Pancreas (tissue), 10 donors: ENCODE measurements around the gene SERPIND1. TPM values are rescaled to one million over a fixed set of nuclear protein-coding genes. Genes with fewer than 3 reads are reported as not detected.

Experiments
- ATAC-seq, 4 donors: fragments of 200-7000 bp; cut with Tn5 transposase; one replicate each; pipeline versions ENCODE4 v1.8.0 to v1.9.1; 2020; ENCODE audit warnings: mild to moderate bottlenecking in 4 of 4, moderate library complexity in 4 of 4
- DNase-seq, 6 donors: peaks; one replicate each; pipeline ENCODE4 v3.0.0-alpha.2; 2020
- FAIRE-seq: peaks from 2 replicates; lab custom pipeline; 2012; peaks lifted over from hg19 to GRCh38; lab: Jason Lieb, UNC
- H3K27ac ChIP-seq, 4 donors: fragments of 200-600 bp; sonication (generic); 1 replicate in 3 of 4; 2 replicates in 1 of 4; pipeline versions ENCODE4 v1.5.0 to v1.8.0; 2020
- H3K27me3 ChIP-seq, 4 donors: fragments of 200-600 bp; one replicate each; pipeline ENCODE4 v1.8.0; 2021
- H3K36me3 ChIP-seq, 3 donors: fragments of 200-600 bp; sonication (generic) in 1 of 3; one replicate each; pipeline versions ENCODE4 v1.5.0 to v1.8.0; 2020 to 2021
- H3K4me1 ChIP-seq, 3 donors: fragments of 200-600 bp; one replicate each; pipeline ENCODE4 v1.8.0; 2021
- H3K4me3 ChIP-seq, 4 donors: fragments of 200-600 bp; sonication (generic) in 2 of 4; one replicate each; pipeline versions ENCODE4 v1.5.0 to v1.8.0; 2020 to 2021
- H3K9me3 ChIP-seq, 4 donors: fragments of 200-600 bp; one replicate each; pipeline ENCODE4 v1.8.0; 2021
- CTCF ChIP-seq, 4 donors: fragments of 200-600 bp; sonication (generic) in 3 of 4; IDR thresholded peaks; one replicate each; pipeline versions ENCODE4 v1.5.0 to v1.8.0; 2021; ENCODE audit warnings: antibody characterized with exemption in 4 of 4
- whole genome bisulfite sequencing, 2 donors: extraction: QIAGEN DNeasy Blood & Tissue Kit; methylation state at CpG; one replicate each; pipeline ENCODE4 v1.1.7; 2013; 5-methylcytosine and 5-hydroxymethylcytosine counted together
- intact Hi-C, 3 donors: fragments of 100-400 bp; cut with DNase I; formaldehyde crosslinking; loops; one replicate each; pipeline versions ENCODE4 v1.11.1 to v1.14.2; 2022
- polyA plus RNA-seq, 2 donors: library from polyadenylated mRNA; stranded (reverse); fragments of 200-250 nt; gene quantifications; one replicate each; pipeline ENCODE4 v1.2.3, GENCODE V29; 2013
- total RNA-seq, 6 donors: library from RNA; stranded (reverse); fragmentation: NEBNext Ultra II Directional in 4 of 6; extraction: Animal tissue kit (Norgen Biotek cat#: 25700) in 4 of 6; gene quantifications; one replicate each; pipeline versions ENCODE4 v1.2.1 to v1.2.4, GENCODE V29; 2021 to 2023
- donor health status: healthy with polysubstance abuse.
- donor health status: DM: no; HTN: no; CAD: no; lungs with moderate emphysema.
- donor health status: DM: no; HTN: no; CAD: no.
- donor health status: control.
- donor health status: control.
- donor health status: Bipolar disorder and iron deficiency.
- donor health status: DM: yes; HTN: yes; CAD: no.
- donor health status: DM: no; HTN: no; CAD: no.
- donor health status: DM: no; HTN: no; CAD: no.
- donor health status: DM: yes; HTN: yes; CAD: no.

The SERPIND1 gene
- total and polyA plus RNA-seq, 8 donors, result 0.09 to 0.35 (median 0.21) TPM; not detected in 1

DNA sequence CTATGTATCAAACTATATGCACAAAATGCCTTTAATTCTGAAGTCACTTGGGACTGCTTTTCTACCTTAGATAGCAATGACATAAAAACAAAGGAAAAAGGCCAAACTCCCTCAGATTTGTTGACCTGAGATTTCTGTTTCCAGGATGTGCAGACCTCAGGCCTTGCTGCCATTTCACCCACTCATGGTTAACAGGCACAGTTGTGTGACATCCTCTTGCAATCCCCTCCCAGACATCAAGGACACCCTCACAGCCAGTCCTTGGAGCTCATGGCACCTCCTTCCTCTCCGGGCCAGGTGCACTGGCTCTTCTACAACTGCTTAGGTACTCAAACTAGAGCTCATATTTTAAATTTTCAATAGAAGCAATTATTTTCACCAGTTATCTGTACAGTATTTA is 37.3 kb downstream of the SERPIND1 start:
- H3K27me3 ChIP-seq, result no peaks in the 10 kb centered on the region
- TF ChIP-seq CTCF (IDR thresholded peaks at IDR 0.05), result no peak
- intact Hi-C loops, result no loop called here
- no peak overlapping the region for H3K4me3 ChIP-seq
- no peaks in the 10 kb centered on the region for H3K9me3 ChIP-seq
- ATAC-seq, result no peak
- peaks cover 0 to 28% (median 6%) of the 10 kb centered on the region in 3 donors for H3K36me3 ChIP-seq
- H3K4me1 ChIP-seq, result no peaks in the 10 kb centered on the region
- WGBS, 2 donors, result 75 to 89% methylated on average over 1 of the region's 1 CpG
- H3K27ac ChIP-seq, result no peak overlapping the region
- FAIRE-seq, result no peak
- peak in 1 of 6 donors; percentile 13 for DNase-seq

GRCh38 chr22:20811971-20812660 is 38.2 kb downstream of the SERPIND1 start:
- peaks cover 0 to 23% (median 6%) of the 10 kb centered on the region in 3 donors for H3K36me3 ChIP-seq
- WGBS, 2 donors, result 99% methylated on average over 3 to 5 of the region's 5 CpGs

DNA sequence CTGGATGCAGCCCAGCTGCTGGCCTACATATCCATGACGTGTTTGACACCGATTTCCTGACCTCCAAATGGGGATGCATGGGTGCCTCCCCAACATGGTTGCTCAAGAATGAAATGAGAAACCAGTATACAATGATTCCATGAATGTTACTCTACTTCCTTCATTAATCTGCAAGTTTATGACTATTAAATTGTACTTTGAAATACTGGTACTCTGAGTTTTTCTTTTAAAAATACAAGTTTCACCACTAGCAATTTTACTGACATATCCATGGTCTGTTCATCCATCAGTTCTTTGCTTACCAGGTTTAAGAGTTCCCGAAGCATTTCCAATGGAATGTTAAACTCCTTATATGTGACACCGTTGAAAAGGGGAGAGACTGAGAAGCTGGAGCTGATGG is 39.1 kb downstream of the SERPIND1 start:
- no peaks in the 10 kb centered on the region for H3K9me3 ChIP-seq
- no peaks in the 10 kb centered on the region for H3K4me1 ChIP-seq
- 93 to 94% methylated on average over 4 of the region's 4 CpGs for WGBS, 2 donors
- DNase-seq, result no peak
- H3K4me3 ChIP-seq, result no peak overlapping the region
- no peak for TF ChIP-seq CTCF (IDR thresholded peaks at IDR 0.05)
- H3K36me3 ChIP-seq, result peaks cover 0 to 22% (median 6%) of the 10 kb centered on the region in 3 donors
- no peak for ATAC-seq
- H3K27ac ChIP-seq, result no peak overlapping the region
- FAIRE-seq, result no peak
- intact Hi-C loops, result no loop called here
- H3K27me3 ChIP-seq, result no peaks in the 10 kb centered on the region

More at GRCh38 chr22:20811971-20812660, 38.2 kb downstream of the SERPIND1 start:
- no peak for TF ChIP-seq CTCF (IDR thresholded peaks at IDR 0.05)
- no peak for FAIRE-seq
- Histone ChIP-seq H3K27ac (no peak overlapping the region), H3K4me3 (no peak overlapping the region), H3K4me1 (no peaks in the 10 kb centered on the region), H3K9me3 (no peaks in the 10 kb centered on the region), H3K27me3 (no peaks in the 10 kb centered on the region)
- intact Hi-C loops, result no loop called here
- no peak for ATAC-seq
- no peak for DNase-seq

DNA sequence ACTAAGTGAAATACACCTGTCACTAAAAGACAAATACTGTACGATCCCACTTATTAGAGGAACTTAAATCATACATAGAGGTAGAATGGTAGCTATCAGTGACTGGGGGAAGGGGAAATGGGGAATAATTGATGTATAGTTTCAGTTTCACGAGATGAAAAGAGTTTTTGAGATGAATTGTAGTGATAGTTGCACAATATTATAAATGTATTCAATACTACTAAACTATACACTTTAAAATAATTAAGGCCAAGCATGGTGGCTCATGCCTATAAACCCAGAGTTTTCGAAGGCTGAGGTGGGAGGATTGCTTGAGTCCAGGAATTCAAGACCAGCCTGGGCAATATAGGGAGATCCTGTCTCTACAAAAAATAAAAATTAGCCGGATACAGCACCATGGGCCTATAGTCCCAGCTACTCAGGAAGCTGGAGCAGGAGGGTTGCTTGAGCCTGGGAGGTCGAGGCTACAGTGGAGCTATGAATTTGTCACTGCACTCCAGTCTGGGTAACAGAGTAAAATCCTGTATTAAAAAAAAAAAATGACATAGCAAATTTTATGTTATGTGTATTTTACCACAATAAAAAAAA is 40.4 kb downstream of the SERPIND1 start:
- Histone ChIP-seq H3K27me3 (no peaks in the 10 kb centered on the region), H3K4me3 (no peak overlapping the region), H3K9me3 (no peaks in the 10 kb centered on the region), H3K36me3 (peaks cover 0 to 28% (median 6%) of the 10 kb centered on the region in 3 donors), H3K27ac (no peak overlapping the region), H3K4me1 (no peaks in the 10 kb centered on the region)
- TF ChIP-seq CTCF (IDR thresholded peaks at IDR 0.05), result no peak
- 92 to 98% methylated on average over 5 of the region's 5 CpGs for WGBS, 2 donors
- FAIRE-seq (no peak), DNase-seq (no peak), ATAC-seq (no peak)
- intact Hi-C loops, result no loop called here
